ENCODE data around the gene ELAPOR1.
A peak's percentile ranks its signal among the peaks of the same experiment; 100 is the strongest.

Gene ELAPOR1

DNA sequence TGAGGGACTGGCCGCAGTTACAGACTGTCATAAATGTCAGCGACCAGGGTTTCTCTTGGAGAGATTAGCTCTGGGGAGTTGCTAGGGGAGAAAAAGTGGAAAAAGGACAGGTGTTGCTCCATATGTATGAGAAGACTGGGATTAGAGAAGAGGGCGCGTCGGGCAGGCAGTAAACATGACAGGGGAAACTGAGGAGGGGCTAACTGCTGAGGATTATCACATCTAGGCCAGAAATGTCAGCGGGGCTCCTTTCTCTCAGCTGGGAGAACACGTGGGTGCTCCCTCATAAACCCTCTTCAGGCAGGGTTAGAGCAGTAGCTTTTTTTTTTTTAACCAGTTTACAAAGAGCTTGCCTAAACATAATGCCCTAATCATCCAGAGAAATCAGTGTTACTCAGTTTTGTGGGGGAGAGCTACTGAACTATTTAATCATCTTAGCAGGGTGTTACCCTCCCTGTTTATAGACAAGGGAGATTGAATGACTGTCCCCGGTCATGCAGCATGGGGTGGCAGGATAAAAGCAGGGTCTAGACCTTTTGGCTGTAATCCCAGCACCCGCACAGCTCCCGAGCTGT, 35.2 kb downstream of the ELAPOR1 start:
- no peak overlapping the region for H3K4me3 ChIP-seq (ENCODE audit: low read depth, low read length)
- TF ChIP-seq CTCF (conservative IDR thresholded peaks at IDR 0.05; ENCODE audit: low read depth, low read length) = no peak
- DNase-seq (ENCODE audit: low read depth) = no peak

DNA sequence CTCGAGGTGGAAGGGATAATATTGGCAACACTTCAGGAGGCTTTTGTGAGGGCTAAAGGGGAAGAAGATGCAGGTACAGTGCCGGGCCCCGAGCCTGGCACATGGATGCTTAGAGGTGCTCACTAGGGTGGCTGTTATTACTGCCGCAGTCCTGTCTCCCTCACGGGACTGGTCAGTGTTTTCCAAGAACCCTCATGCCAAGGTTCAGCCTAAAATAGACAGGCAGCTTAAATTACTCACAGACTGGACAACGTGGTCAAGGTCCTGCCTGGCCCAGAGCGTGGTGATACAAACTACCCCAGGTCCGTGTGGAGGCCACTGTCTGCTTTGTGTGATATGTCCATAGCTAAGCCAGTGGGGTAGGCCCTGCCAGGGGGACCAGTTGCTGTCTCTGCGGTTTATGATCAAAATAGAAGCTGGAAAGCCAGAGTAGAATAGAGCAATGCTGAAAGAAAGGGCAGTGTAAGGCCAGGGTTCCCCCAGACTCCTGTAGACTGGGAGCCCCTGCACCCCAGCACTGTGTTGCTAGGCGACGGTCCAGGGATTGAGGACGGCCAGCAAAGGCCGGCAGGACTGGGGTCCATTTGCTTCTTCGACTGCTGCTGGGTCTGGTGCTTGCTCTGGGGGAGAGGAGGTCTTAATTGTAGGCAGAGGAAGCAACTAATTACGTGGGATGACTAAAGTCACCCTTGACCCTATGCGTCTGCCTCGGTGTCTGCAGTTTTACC, 36.1 kb downstream of the ELAPOR1 start:
- no peak overlapping the region for H3K4me3 ChIP-seq (ENCODE audit: low read depth, low read length)
- TF ChIP-seq CTCF (conservative IDR thresholded peaks at IDR 0.05; ENCODE audit: low read depth, low read length) = no peak
- DNase-seq (ENCODE audit: low read depth) = no peak

GRCh38 chr1:109151146-109151990, 37.5 kb downstream of the ELAPOR1 start:
- DNase-seq (ENCODE audit: low read depth) = peak; percentile 53
- no peak for TF ChIP-seq CTCF (conservative IDR thresholded peaks at IDR 0.05; ENCODE audit: low read depth, low read length)
- no peak overlapping the region for H3K4me3 ChIP-seq (ENCODE audit: low read depth, low read length)

GRCh38 chr1:109152196-109152595, 38.3 kb downstream of the ELAPOR1 start:
- H3K4me3 ChIP-seq (ENCODE audit: low read depth, low read length) = no peak overlapping the region
- DNase-seq (ENCODE audit: low read depth) = no peak
- TF ChIP-seq CTCF (conservative IDR thresholded peaks at IDR 0.05; ENCODE audit: low read depth, low read length) = no peak

DNA sequence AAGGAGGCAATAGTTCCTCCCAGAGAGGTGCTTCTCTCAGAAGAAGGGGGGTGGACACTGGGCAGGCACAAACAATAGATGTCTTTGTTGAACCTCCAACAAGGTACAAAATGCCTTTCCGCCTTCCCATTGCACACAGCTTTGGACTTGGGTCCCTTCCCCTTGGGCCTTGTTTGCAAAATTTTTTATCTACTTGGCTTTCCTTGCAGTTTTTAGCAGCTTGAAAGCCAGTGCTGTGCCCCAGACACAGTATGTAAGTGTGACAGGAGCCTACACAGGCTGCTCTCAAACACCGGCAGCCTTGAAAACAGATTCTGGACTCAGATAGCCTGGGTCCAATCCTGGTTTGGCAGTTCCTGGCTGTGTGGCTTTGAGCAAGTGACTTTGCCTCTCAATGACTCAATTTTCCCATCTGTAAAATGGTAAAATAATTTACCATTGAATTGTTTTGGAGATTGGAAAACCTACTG, 43.0 kb downstream of the ELAPOR1 start:
- H3K4me3 ChIP-seq (ENCODE audit: low read depth, low read length) = no peak overlapping the region
- no peak for DNase-seq (ENCODE audit: low read depth)
- no peak for TF ChIP-seq CTCF (conservative IDR thresholded peaks at IDR 0.05; ENCODE audit: low read depth, low read length)

DNA sequence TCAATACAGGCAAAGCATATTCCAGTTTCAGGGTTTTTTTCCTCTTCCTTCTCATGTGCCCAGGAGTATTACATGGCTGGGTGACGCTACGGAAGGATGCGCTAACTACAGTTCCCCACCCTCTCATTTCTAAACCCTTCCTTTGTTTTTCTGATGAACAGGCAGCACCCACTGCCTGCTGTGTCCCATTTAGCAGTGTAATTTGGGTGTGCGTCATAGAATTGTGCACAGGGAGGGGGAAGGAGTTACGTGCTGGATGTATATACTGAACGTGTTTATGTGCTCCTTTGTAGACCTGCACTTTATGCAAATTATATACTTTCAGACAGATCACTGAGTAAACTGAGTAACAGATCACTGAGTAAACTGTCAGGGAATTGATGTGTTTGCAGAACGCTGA, 44.5 kb downstream of the ELAPOR1 start:
- TF ChIP-seq CTCF (conservative IDR thresholded peaks at IDR 0.05; ENCODE audit: low read depth, low read length) = no peak
- no peak for DNase-seq (ENCODE audit: low read depth)
- no peak overlapping the region for H3K4me3 ChIP-seq (ENCODE audit: low read depth, low read length)

Measured in choroid plexus epithelial cell (primary cell).